BLaER1 treated with 17β-estradiol and CSF1 and Interleukin-3, amounts not matched to agents 10 nM and 100 nM (cell line): Measurements from ENCODE around the gene MOB3B.

Experiments
- H3K27ac ChIP-seq, 11 experiments: shearing (Covaris generic); formaldehyde crosslinking; 2 replicates each; pipeline ENCODE4 v1.8.1; 2022
- H3K27me3 ChIP-seq, 11 experiments: shearing (Covaris generic); formaldehyde crosslinking; 2 replicates each; pipeline ENCODE4 v1.8.1; 2022
- H3K36me3 ChIP-seq, 11 experiments: shearing (Covaris generic); formaldehyde crosslinking; 2 replicates each; pipeline ENCODE4 v1.8.1; 2022
- H3K4me1 ChIP-seq, 10 experiments: shearing (Covaris generic); formaldehyde crosslinking; 2 replicates each; pipeline ENCODE4 v1.8.1; 2022
- H3K4me2 ChIP-seq, 11 experiments: shearing (Covaris generic); formaldehyde crosslinking; 2 replicates each; pipeline ENCODE4 v1.8.1; 2022
- H3K4me3 ChIP-seq, 10 experiments: shearing (Covaris generic); formaldehyde crosslinking; 2 replicates each; pipeline ENCODE4 v1.8.1; 2022
- H3K9ac ChIP-seq, 11 experiments: shearing (Covaris generic); formaldehyde crosslinking; 2 replicates each; pipeline ENCODE4 v1.8.1; 2022
- H3K9me3 ChIP-seq, 11 experiments: shearing (Covaris generic); formaldehyde crosslinking; replicated peaks in 1 of 11; 2 replicates each; pipeline ENCODE4 v1.8.1; 2022
- H4K20me1 ChIP-seq, 11 experiments: shearing (Covaris generic); formaldehyde crosslinking; 2 replicates each; pipeline ENCODE4 v1.8.1; 2022
- Cebpa-rat ChIP-seq, 11 experiments: shearing (Covaris generic); IDR thresholded peaks; 2 replicates each; pipeline ENCODE4 v1.8.1; 2022

The MOB3B gene

DNA sequence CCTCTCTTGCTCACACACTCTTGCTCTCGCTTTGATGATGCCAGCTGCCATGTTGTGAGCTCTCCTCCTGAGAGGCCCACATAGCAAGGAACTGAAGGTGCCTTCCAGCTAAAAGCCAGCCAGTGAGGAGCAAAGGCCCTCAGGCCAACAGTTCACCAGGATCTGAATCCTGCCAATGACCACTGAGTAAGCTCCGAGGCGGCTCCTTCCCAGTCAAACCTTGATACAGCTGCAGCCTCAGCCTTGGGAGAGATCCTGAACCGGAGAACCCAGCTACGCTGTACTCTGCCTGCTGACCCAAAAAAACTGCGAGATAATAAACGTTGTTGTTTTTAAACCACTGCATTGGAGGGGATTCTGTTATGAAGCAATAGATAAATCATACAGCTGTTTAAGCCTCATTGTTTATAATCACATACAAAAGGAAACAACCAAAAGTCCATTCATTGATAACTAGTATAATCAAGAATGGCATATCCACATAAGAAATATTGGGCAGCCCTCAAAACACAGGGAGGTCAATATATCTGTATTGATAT is 54.5 kb downstream of the MOB3B start:
- H3K27ac ChIP-seq = peak overlapping the region in 1 of 11 experiments; percentile 27; a peak in 1 of 22 replicates
- H3K9ac ChIP-seq = no peak overlapping the region
- peaks cover 17 to 36% (median 26%) of the 10 kb centered on the region in 11 experiments for H3K9me3 ChIP-seq
- peaks cover 43 to 89% (median 54%) of the 10 kb centered on the region in 10 experiments for H3K4me1 ChIP-seq
- no peak overlapping the region for H3K4me3 ChIP-seq
- peaks cover 0 to 20% (median 0%) of the 10 kb centered on the region in 11 experiments; a peak in 4 of 22 replicates for H3K36me3 ChIP-seq
- H3K27me3 ChIP-seq = no peaks in the 10 kb centered on the region
- TF ChIP-seq Cebpa-rat (IDR thresholded peaks at IDR 0.05) = no peak
- peak overlapping the region in 4 of 11 experiments; percentile 41 to 81 (median 74); a peak in 7 of 22 replicates for H3K4me2 ChIP-seq
- no peaks in the 10 kb centered on the region for H4K20me1 ChIP-seq

DNA sequence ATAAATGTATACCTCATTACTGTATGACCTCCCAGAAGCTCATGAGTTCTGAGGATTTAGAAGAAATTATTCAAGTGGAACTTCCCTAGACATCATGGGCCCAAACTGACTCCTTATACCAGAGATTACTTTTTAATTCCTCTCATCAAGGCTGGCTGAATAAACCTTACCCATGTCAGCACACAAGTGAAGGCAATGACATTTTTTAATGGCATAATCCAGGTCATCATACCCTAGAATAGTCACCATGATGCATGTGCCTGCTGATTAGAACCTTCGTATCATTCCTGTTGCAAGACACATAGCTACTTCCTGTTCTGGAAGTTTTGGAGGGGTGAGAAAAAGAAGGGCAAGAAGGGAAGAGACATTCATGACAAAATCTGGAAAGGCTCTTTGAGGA is 55.3 kb downstream of the MOB3B start:
- H4K20me1 ChIP-seq = no peaks in the 10 kb centered on the region
- peaks cover 13 to 28% (median 19%) of the 10 kb centered on the region in 11 experiments for H3K9me3 ChIP-seq
- no peak overlapping the region for H3K4me3 ChIP-seq
- no peak for TF ChIP-seq Cebpa-rat (IDR thresholded peaks at IDR 0.05)
- no peak overlapping the region for H3K9ac ChIP-seq
- peak overlapping the region in 7 of 11 experiments; percentile 4 to 81 (median 71); a peak in 14 of 22 replicates for H3K4me2 ChIP-seq
- peak overlapping the region in 2 of 11 experiments; percentile 20 to 45; a peak in 4 of 22 replicates for H3K27ac ChIP-seq
- H3K4me1 ChIP-seq = peaks cover 45 to 89% (median 55%) of the 10 kb centered on the region in 10 experiments
- no peaks in the 10 kb centered on the region for H3K27me3 ChIP-seq
- H3K36me3 ChIP-seq = peaks cover 0 to 20% (median 0%) of the 10 kb centered on the region in 11 experiments; a peak in 4 of 22 replicates

DNA sequence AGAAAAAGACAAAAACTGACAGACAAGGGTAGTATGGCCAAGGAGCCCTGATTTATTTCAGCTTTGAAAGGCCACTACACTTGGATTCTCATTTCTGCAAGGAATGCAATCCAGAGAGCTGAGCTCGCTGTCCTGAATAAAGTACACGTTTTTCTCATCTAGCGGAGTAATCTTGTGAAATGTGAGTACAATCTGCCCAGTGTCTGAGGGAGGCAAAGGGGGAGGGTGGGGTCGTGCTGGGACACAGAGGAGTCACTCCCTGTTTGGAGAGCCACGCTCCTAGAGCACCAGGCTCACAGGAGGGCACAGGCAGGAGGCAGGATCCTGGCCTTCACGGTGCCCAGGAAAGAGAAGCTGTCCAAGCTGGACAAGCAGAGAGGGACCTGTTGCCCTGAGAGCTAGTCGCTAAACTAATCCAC is 56.5 kb downstream of the MOB3B start:
- H4K20me1 ChIP-seq = no peaks in the 10 kb centered on the region
- H3K9ac ChIP-seq = no peak overlapping the region
- peaks cover 57 to 89% (median 67%) of the 10 kb centered on the region in 10 experiments for H3K4me1 ChIP-seq
- H3K36me3 ChIP-seq = peaks cover 0 to 11% (median 0%) of the 10 kb centered on the region in 11 experiments; a peak in 3 of 22 replicates
- H3K9me3 ChIP-seq = peaks cover under 1 to 16% (median 7%) of the 10 kb centered on the region in 11 experiments; a peak in 18 of 22 replicates
- H3K4me2 ChIP-seq = peak overlapping the region; percentile 56 to 81 (median 71); a peak in 21 of 22 replicates
- no peak for TF ChIP-seq Cebpa-rat (IDR thresholded peaks at IDR 0.05)
- H3K27me3 ChIP-seq = no peaks in the 10 kb centered on the region
- peak overlapping the region in 4 of 11 experiments; percentile 0 to 45 (median 8); a peak in 4 of 22 replicates for H3K27ac ChIP-seq
- no peak overlapping the region for H3K4me3 ChIP-seq

- Histone ChIP-seq H4K20me1 (no peaks in the 10 kb centered on the region), H3K27me3 (no peaks in the 10 kb centered on the region), H3K36me3 (peaks cover 0 to 11% (median 0%) of the 10 kb centered on the region in 11 experiments; a peak in 3 of 22 replicates), H3K9ac (peak overlapping the region in 3 of 11 experiments; percentile 11 to 27 (median 15); a peak in 4 of 22 replicates), H3K27ac (peak overlapping the region in 4 of 11 experiments; percentile 11 to 42 (median 30); a peak in 6 of 22 replicates), H3K4me1 (peaks cover 59 to 89% (median 68%) of the 10 kb centered on the region in 10 experiments), H3K4me2 (peak overlapping the region; percentile 56 to 81 (median 71)), H3K4me3 (no peak overlapping the region), H3K9me3 (peaks cover 0 to 12% (median 5%) of the 10 kb centered on the region in 11 experiments; a peak in 12 of 22 replicates)
- no peak for TF ChIP-seq Cebpa-rat (IDR thresholded peaks at IDR 0.05)
These were observed 57.4 kb downstream of the MOB3B start for GRCh38 chr9:27472195-27472594.

GRCh38 chr9:27471789-27472188 is 57.8 kb downstream of the MOB3B start:
- Histone ChIP-seq H3K9me3 (peaks cover 2 to 12% (median 7%) of the 10 kb centered on the region in 11 experiments; a peak in 15 of 22 replicates), H3K9ac (peak overlapping the region in 2 of 11 experiments; percentile 11 to 27; a peak in 2 of 22 replicates), H3K27ac (peak overlapping the region in 4 of 11 experiments; percentile 11 to 42 (median 30); a peak in 7 of 22 replicates), H4K20me1 (no peaks in the 10 kb centered on the region), H3K4me1 (peaks cover 59 to 89% (median 68%) of the 10 kb centered on the region in 10 experiments), H3K36me3 (peaks cover 0 to 11% (median 0%) of the 10 kb centered on the region in 11 experiments; a peak in 2 of 22 replicates), H3K4me3 (no peak overlapping the region), H3K4me2 (peak overlapping the region; percentile 56 to 81 (median 71)), H3K27me3 (no peaks in the 10 kb centered on the region)
- no peak for TF ChIP-seq Cebpa-rat (IDR thresholded peaks at IDR 0.05)

DNA sequence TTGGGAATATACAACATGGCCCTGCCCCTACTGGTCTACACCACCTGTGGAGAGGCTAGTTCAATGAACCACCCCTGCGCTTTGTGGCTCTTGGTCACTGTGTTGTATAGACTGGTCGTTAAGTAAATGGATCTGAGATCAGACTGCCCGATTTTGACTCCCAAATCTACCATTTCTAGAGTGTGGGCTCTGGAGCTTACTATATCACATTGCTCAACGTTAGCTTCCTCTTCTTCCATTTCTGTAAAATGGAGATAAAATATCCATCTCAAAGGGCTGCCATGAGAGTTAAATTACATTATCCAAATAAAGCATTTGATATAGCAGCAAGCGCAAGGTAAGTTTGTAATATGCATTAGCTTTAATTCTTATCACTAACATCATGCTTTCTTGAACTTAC is 58.2 kb downstream of the MOB3B start:
- Histone ChIP-seq H3K4me2 (peak overlapping the region; percentile 56 to 81 (median 71)), H3K4me1 (peaks cover 59 to 90% (median 68%) of the 10 kb centered on the region in 10 experiments), H3K9ac (no peak overlapping the region), H3K27ac (peak overlapping the region in 4 of 11 experiments; percentile 7 to 42 (median 24); a peak in 5 of 22 replicates), H4K20me1 (no peaks in the 10 kb centered on the region), H3K4me3 (no peak overlapping the region), H3K9me3 (peaks cover 6 to 16% (median 11%) of the 10 kb centered on the region in 11 experiments; a peak in 18 of 22 replicates), H3K36me3 (peaks cover 0 to 6% (median 0%) of the 10 kb centered on the region in 11 experiments; a peak in 2 of 22 replicates), H3K27me3 (no peaks in the 10 kb centered on the region)
- no peak for TF ChIP-seq Cebpa-rat (IDR thresholded peaks at IDR 0.05)

GRCh38 chr9:27470291-27470856 is 59.2 kb downstream of the MOB3B start:
- Histone ChIP-seq H3K4me2 (peak overlapping the region; percentile 56 to 81 (median 71)), H3K27me3 (no peaks in the 10 kb centered on the region), H3K9me3 (peaks cover 16 to 25% (median 21%) of the 10 kb centered on the region in 11 experiments; a peak in 20 of 22 replicates), H3K4me1 (peaks cover 59 to 100% (median 69%) of the 10 kb centered on the region in 10 experiments), H3K4me3 (no peak overlapping the region), H4K20me1 (no peaks in the 10 kb centered on the region), H3K36me3 (peaks cover 0 to 9% (median 0%) of the 10 kb centered on the region in 11 experiments; a peak in 2 of 22 replicates), H3K27ac (peak overlapping the region in 7 of 11 experiments; percentile 2 to 34 (median 14); a peak in 7 of 22 replicates), H3K9ac (no peak overlapping the region)
- TF ChIP-seq Cebpa-rat (IDR thresholded peaks at IDR 0.05) = no peak

DNA sequence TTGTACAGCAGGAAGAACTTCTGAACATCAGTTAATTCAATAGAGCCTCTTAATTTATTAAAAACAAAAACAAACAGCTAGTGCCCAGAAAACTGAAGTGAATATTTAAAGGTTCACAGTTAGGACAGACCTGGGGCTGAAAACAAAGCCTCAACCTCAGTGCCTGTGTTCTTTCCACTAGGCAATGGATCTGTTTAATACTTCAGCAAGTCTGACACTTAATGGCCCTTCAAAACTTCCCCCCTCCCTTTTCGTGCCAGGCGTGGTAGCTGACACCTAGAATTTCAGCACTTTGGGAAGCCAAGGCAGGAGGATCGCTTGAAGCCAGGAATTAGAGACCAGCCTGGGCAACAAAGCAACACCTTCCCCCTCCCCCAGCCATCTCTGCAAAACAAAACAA is 60.1 kb downstream of the MOB3B start:
- Histone ChIP-seq H3K9me3 (peaks cover 16 to 33% (median 29%) of the 10 kb centered on the region in 11 experiments; a peak in 20 of 22 replicates), H3K4me1 (peaks cover 59 to 93% (median 67%) of the 10 kb centered on the region in 10 experiments), H4K20me1 (no peaks in the 10 kb centered on the region), H3K4me2 (peak overlapping the region; percentile 29 to 81 (median 70); a peak in 21 of 22 replicates), H3K9ac (no peak overlapping the region), H3K4me3 (no peak overlapping the region), H3K27me3 (no peaks in the 10 kb centered on the region), H3K27ac (no peak overlapping the region), H3K36me3 (peaks cover 0 to 11% (median 0%) of the 10 kb centered on the region in 11 experiments; a peak in 2 of 22 replicates)
- no peak for TF ChIP-seq Cebpa-rat (IDR thresholded peaks at IDR 0.05)
